BJ (cell line): Measurements from ENCODE around the gene SPRY4. TPM values are rescaled to one million over a fixed set of nuclear protein-coding genes. Genes with fewer than 3 reads are reported as not detected.
"Not testable (repeated sequence)": the region's sequence is repeated elsewhere in the genome, so short reads cannot be mapped to it uniquely, and the experiment has no call there.

Experiments used
- CTCF ChIA-PET: fragments of 350-600 bp; formaldehyde crosslinking; extraction: SDS; loops from one replicate; lab custom pipeline; 2021; ENCODE audit warnings: antibody characterized with exemption, inconsistent platforms; lab: Yijun Ruan, JAX
- POLR2A ChIA-PET: fragments of 300-600 bp; sonication (Branson Sonifier 250); formaldehyde crosslinking; extraction: SDS; loops from one replicate; lab custom pipeline; 2021; ENCODE audit warnings: antibody characterized with exemption; lab: Charles Lee
- DNase-seq: peaks from one replicate; pipeline ENCODE4 v3.0.0-alpha.2; 2011; ENCODE audit warnings: low read depth
- H3K27me3 ChIP-seq: 2 replicates; pipeline ENCODE4 v1.6.0; 2011; ENCODE audit warnings: low read length; ENCODE audit not compliant: control insufficient read depth, insufficient read depth
- H3K36me3 ChIP-seq: 2 replicates; pipeline ENCODE4 v1.5.1; 2011; ENCODE audit warnings: low read length; ENCODE audit not compliant: control insufficient read depth, insufficient read depth
- H3K4me3 ChIP-seq: 2 replicates; pipeline ENCODE4 v1.5.1; 2011; ENCODE audit warnings: low read depth, mild to moderate bottlenecking, control low read depth, low read length
- polyA plus RNA-seq: library from polyadenylated mRNA; depleted of rRNA; stranded (reverse); fragments of >200 nt; gene quantifications from 2 replicates; pipeline ENCODE4 v1.2.3, GENCODE V29; 2011
- TF ChIP-seq, protein P1 (sequence below): IDR thresholded peaks from 2 replicates; pipeline ENCODE4 v1.5.1; 2011; ENCODE audit warnings: low read depth, mild to moderate bottlenecking, control low read depth, inconsistent platforms, low read length, moderate library complexity; ENCODE audit not compliant: insufficient read depth

The SPRY4 gene
- polyA plus RNA-seq, 1 experiment = 13.0 TPM

DNA sequence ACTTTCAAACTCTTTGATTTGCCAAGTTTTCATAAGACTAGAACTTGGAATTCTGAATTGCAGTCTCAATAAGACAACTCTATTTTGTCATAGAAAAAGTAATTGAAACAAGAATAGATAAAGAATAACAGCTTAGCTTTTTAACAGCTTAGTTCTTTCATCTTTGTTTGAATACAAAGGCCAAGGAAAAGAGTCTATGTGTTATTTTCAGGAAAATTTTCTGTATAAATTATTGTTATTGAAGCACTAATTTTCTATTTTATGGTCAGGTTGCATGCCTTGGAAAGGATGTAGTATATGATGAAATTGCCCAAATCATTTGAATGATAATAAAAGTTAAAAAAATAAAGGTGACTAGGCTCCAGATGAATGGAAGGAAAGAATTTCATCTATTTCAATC lies 25.2 kb upstream of the SPRY4 start:
- CTCF ChIA-PET = no interaction called here

DNA sequence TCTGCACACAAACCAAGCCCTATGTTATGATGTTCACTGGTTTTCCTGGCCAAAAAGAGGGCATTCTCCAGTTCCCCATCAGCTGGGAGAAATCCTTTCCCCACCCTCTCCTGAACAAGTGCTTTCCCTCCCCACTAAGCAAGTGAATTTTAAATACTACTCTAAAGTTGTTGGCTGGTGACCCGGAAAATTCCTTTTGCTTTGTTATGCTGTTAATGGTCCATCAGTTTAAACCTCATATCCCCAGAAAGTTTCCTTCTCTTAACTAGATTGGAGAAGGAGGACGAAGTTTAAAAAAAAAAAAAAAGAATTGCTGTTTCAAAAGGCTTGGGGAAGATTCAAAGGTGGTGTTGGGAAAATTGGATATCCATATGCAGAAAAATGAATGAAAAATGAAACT lies 21.9 kb upstream of the SPRY4 start:
- Histone ChIP-seq H3K27me3 (no peaks in the 10 kb centered on the region), H3K4me3 (no peak overlapping the region), H3K36me3 (no peaks in the 10 kb centered on the region)
- DNase-seq = no peak
- TF ChIP-seq, protein P1, sequence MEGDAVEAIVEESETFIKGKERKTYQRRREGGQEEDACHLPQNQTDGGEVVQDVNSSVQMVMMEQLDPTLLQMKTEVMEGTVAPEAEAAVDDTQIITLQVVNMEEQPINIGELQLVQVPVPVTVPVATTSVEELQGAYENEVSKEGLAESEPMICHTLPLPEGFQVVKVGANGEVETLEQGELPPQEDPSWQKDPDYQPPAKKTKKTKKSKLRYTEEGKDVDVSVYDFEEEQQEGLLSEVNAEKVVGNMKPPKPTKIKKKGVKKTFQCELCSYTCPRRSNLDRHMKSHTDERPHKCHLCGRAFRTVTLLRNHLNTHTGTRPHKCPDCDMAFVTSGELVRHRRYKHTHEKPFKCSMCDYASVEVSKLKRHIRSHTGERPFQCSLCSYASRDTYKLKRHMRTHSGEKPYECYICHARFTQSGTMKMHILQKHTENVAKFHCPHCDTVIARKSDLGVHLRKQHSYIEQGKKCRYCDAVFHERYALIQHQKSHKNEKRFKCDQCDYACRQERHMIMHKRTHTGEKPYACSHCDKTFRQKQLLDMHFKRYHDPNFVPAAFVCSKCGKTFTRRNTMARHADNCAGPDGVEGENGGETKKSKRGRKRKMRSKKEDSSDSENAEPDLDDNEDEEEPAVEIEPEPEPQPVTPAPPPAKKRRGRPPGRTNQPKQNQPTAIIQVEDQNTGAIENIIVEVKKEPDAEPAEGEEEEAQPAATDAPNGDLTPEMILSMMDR = no peak
- ChIA-PET CTCF (no interaction called here), POLR2A (no interaction called here)

More for the DNA sequence above, 25.2 kb upstream of the SPRY4 start:
- POLR2A ChIA-PET = no interaction called here
- no peaks in the 10 kb centered on the region for H3K36me3 ChIP-seq
- H3K27me3 ChIP-seq = no peaks in the 10 kb centered on the region
- H3K4me3 ChIP-seq = no peak overlapping the region
- DNase-seq = no peak
- TF ChIP-seq, protein P1 = no peak

- POLR2A ChIA-PET, H3K27me3 ChIP-seq, H3K4me3 ChIP-seq, DNase-seq, H3K36me3 ChIP-seq: not testable (repeated sequence)
- CTCF ChIA-PET = interaction anchor here (0.6 to 1.0 kb wide), 2 partner anchors 10 to 84 kb away, joined by 3 read pairs; no protein-coding TSS in a partner anchor
These were observed 20.1 kb upstream of the SPRY4 start for GRCh38 chr5:142344915-142345314.

GRCh38 chr5:142343531-142343930 lies 18.7 kb upstream of the SPRY4 start:
- Histone ChIP-seq H3K36me3 (no peaks in the 10 kb centered on the region), H3K4me3 (no peak overlapping the region), H3K27me3 (no peaks in the 10 kb centered on the region)
- TF ChIP-seq, protein P1 = no peak
- no peak for DNase-seq
- ChIA-PET CTCF (no interaction called here), POLR2A (no interaction called here)

GRCh38 chr5:142342128-142342981 lies 17.5 kb upstream of the SPRY4 start:
- H3K36me3 ChIP-seq = no peaks in the 10 kb centered on the region
- DNase-seq = no peak
- no peak overlapping the region for H3K4me3 ChIP-seq
- TF ChIP-seq, protein P1 = no peak
- no peaks in the 10 kb centered on the region for H3K27me3 ChIP-seq
- ChIA-PET POLR2A (no interaction called here), CTCF (no interaction called here)
